IPS DF 6.9 (cell line): ENCODE results near the gene KIF17.

ENCODE experiments used
- DNase-seq: peaks from one replicate; pipeline ENCODE4 v3.0.0-alpha.2; 2013; ENCODE audit warnings: low read depth, low spot score
- H3K27ac ChIP-seq: one replicate; pipeline ENCODE4 v1.5.1; 2013; ENCODE audit warnings: low read length, control low read depth
- H3K27me3 ChIP-seq: 2 replicates; pipeline ENCODE4 v1.6.1; 2013; ENCODE audit warnings: mild to moderate bottlenecking, low read length; ENCODE audit not compliant: control insufficient read depth, insufficient read depth
- H3K36me3 ChIP-seq: 2 replicates; pipeline ENCODE4 v1.6.1; 2013; ENCODE audit warnings: low read length; ENCODE audit not compliant: control insufficient read depth, insufficient read depth
- H3K4me1 ChIP-seq: 2 replicates; pipeline ENCODE4 v1.6.1; 2013; ENCODE audit warnings: low read length; ENCODE audit not compliant: control insufficient read depth, insufficient read depth
- H3K4me3 ChIP-seq: 2 replicates; pipeline ENCODE4 v1.5.1; 2013; ENCODE audit warnings: mild to moderate bottlenecking, low read length
- H3K9me3 ChIP-seq: 2 replicates; pipeline ENCODE4 v1.6.1; 2013; ENCODE audit warnings: low read length, inconsistent platforms; ENCODE audit not compliant: control insufficient read depth, insufficient read depth
- WGBS: extraction: QIAGEN DNeasy Blood & Tissue Kit; methylation state at CpG from one replicate; pipeline ENCODE4 v1.1.7; 2013; ENCODE audit warnings: mixed read lengths, missing lambda C conversion rate; ENCODE audit not compliant: insufficient read length, insufficient coverage; 5-methylcytosine and 5-hydroxymethylcytosine counted together

Gene KIF17

GRCh38 chr1:20644416-20644815 is 73.4 kb downstream of the KIF17 start:
- Histone ChIP-seq H3K27me3 (no peaks in the 10 kb centered on the region), H3K4me3 (no peak overlapping the region), H3K4me1 (no peaks in the 10 kb centered on the region), H3K27ac (no peak overlapping the region), H3K9me3 (no peaks in the 10 kb centered on the region), H3K36me3 (peaks cover 11% of the 10 kb centered on the region)
- no peak for DNase-seq
- WGBS = no CpG with 5 or more reads among the region's 13 CpGs

GRCh38 chr1:20643080-20643479 is 74.7 kb downstream of the KIF17 start:
- Histone ChIP-seq H3K27ac (no peak overlapping the region), H3K27me3 (no peaks in the 10 kb centered on the region), H3K4me3 (no peak overlapping the region; the same call in 1 of the 2 replicates), H3K9me3 (no peaks in the 10 kb centered on the region), H3K4me1 (no peaks in the 10 kb centered on the region), H3K36me3 (peaks cover under 1% of the 10 kb centered on the region; the same call in 1 of the 2 replicates)
- WGBS = no CpG with 5 or more reads among the region's 6 CpGs
- DNase-seq = no peak

- Histone ChIP-seq H3K27ac (no peak overlapping the region), H3K9me3 (no peaks in the 10 kb centered on the region), H3K4me3 (no peak overlapping the region), H3K36me3 (peaks cover 3% of the 10 kb centered on the region; the same call in 1 of the 2 replicates), H3K4me1 (no peaks in the 10 kb centered on the region), H3K27me3 (no peaks in the 10 kb centered on the region)
- WGBS = no CpG with 5 or more reads among the region's 10 CpGs
- no peak for DNase-seq
Observed at GRCh38 chr1:20641975-20642374, 75.8 kb downstream of the KIF17 start.

GRCh38 chr1:20640183-20640597 is 77.6 kb downstream of the KIF17 start:
- WGBS = no CpG with 5 or more reads among the region's 6 CpGs

GRCh38 chr1:20636785-20637347 is 80.9 kb downstream of the KIF17 start:
- no CpG with 5 or more reads among the region's 8 CpGs for WGBS
- H3K4me3 ChIP-seq = no peak overlapping the region
- no peak for DNase-seq

More at GRCh38 chr1:20640183-20640597, 77.6 kb downstream of the KIF17 start:
- H3K4me3 ChIP-seq = no peak overlapping the region
- no peak for DNase-seq
- H3K27me3 ChIP-seq = no peaks in the 10 kb centered on the region
- no peaks in the 10 kb centered on the region for H3K4me1 ChIP-seq
- H3K27ac ChIP-seq = no peak overlapping the region
- H3K9me3 ChIP-seq = no peaks in the 10 kb centered on the region
- peaks cover 3% of the 10 kb centered on the region; the same call in 1 of the 2 replicates for H3K36me3 ChIP-seq

GRCh38 chr1:20634594-20635084 is 83.2 kb downstream of the KIF17 start:
- no peak for DNase-seq
- peaks cover 2% of the 10 kb centered on the region; the same call in 1 of the 2 replicates for H3K4me1 ChIP-seq
- H3K36me3 ChIP-seq = peaks cover 3% of the 10 kb centered on the region; the same call in 1 of the 2 replicates
- H3K27ac ChIP-seq = no peak overlapping the region
- no peaks in the 10 kb centered on the region for H3K9me3 ChIP-seq
- no peak overlapping the region; the same call in 1 of the 2 replicates for H3K4me3 ChIP-seq
- no CpG with 5 or more reads among the region's 4 CpGs for WGBS
- no peaks in the 10 kb centered on the region; the same call in 1 of the 2 replicates for H3K27me3 ChIP-seq

More at GRCh38 chr1:20636785-20637347, 80.9 kb downstream of the KIF17 start:
- no peak overlapping the region for H3K27ac ChIP-seq
- no peaks in the 10 kb centered on the region; the same call in 1 of the 2 replicates for H3K27me3 ChIP-seq
- H3K4me1 ChIP-seq = peaks cover 2% of the 10 kb centered on the region; the same call in 1 of the 2 replicates
- no peaks in the 10 kb centered on the region for H3K9me3 ChIP-seq
- peaks cover 3% of the 10 kb centered on the region; the same call in 1 of the 2 replicates for H3K36me3 ChIP-seq

GRCh38 chr1:20634065-20634593 is 83.7 kb downstream of the KIF17 start:
- Histone ChIP-seq H3K9me3 (no peaks in the 10 kb centered on the region), H3K27ac (no peak overlapping the region), H3K27me3 (no peaks in the 10 kb centered on the region; the same call in 1 of the 2 replicates), H3K4me1 (peaks cover 2% of the 10 kb centered on the region; the same call in 1 of the 2 replicates), H3K36me3 (peaks cover 3% of the 10 kb centered on the region; the same call in 1 of the 2 replicates), H3K4me3 (peak overlapping the region; percentile 53; the same call in 1 of the 2 replicates)
- DNase-seq = no peak
- WGBS = no CpG with 5 or more reads among the region's 11 CpGs

- peak within 1 kb of the TSS; percentile 72 for H3K4me3 ChIP-seq
- WGBS = no CpG with 5 or more reads among the region's 93 CpGs
- peaks cover 2% of the 10 kb centered on the region; the same call in 1 of the 2 replicates for H3K4me1 ChIP-seq
- peak; percentile 57 for DNase-seq
- peaks cover 3% of the 10 kb centered on the region; the same call in 1 of the 2 replicates for H3K36me3 ChIP-seq
- H3K27ac ChIP-seq = no peak within 1 kb of the TSS
- H3K9me3 ChIP-seq = no peaks in the 10 kb centered on the region
- H3K27me3 ChIP-seq = no peaks in the 10 kb centered on the region; the same call in 1 of the 2 replicates
Observed at GRCh38 chr1:20633190-20634064, 84.4 kb downstream of the KIF17 start, which contains the start of gene PINK1. Gene PINK1, plus strand, starts transcription at chr1:20633458. Its CDS starts 91 bp downstream, at chr1:20633549.

GRCh38 chr1:20632386-20632785 is 85.4 kb downstream of the KIF17 start:
- DNase-seq = no peak
- H3K4me1 ChIP-seq = peaks cover 2% of the 10 kb centered on the region; the same call in 1 of the 2 replicates
- WGBS = no CpG with 5 or more reads among the region's 3 CpGs
- H3K27me3 ChIP-seq = no peaks in the 10 kb centered on the region; the same call in 1 of the 2 replicates
- no peak overlapping the region for H3K4me3 ChIP-seq
- H3K27ac ChIP-seq = no peak overlapping the region
- no peaks in the 10 kb centered on the region for H3K36me3 ChIP-seq
- H3K9me3 ChIP-seq = no peaks in the 10 kb centered on the region

GRCh38 chr1:20630729-20631128 is 87.1 kb downstream of the KIF17 start:
- Histone ChIP-seq H3K36me3 (no peaks in the 10 kb centered on the region), H3K27me3 (no peaks in the 10 kb centered on the region; the same call in 1 of the 2 replicates), H3K27ac (no peak overlapping the region), H3K9me3 (no peaks in the 10 kb centered on the region), H3K4me3 (no peak overlapping the region), H3K4me1 (peaks cover 5% of the 10 kb centered on the region; the same call in 1 of the 2 replicates)
- no peak for DNase-seq
- no CpG with 5 or more reads among the region's 4 CpGs for WGBS
